AG04450 (cell line): ENCODE measurements around the gene NTN4. TPM values are rescaled to one million over a fixed set of nuclear protein-coding genes. Genes with fewer than 3 reads are reported as not detected.
"Not testable (repeated sequence)": the region's sequence is repeated elsewhere in the genome, so short reads cannot be mapped to it uniquely, and the experiment has no call there.

Source experiments
- CTCF ChIA-PET: fragments of 300-600, 350-600 bp; formaldehyde crosslinking; extraction: SDS; loops from one replicate; lab custom pipeline; 2022; ENCODE audit warnings: antibody characterized with exemption, inconsistent platforms; lab: Charles Lee
- POLR2A ChIA-PET: fragments of 350-600 bp; formaldehyde crosslinking; extraction: SDS; loops from one replicate; lab custom pipeline; 2021; ENCODE audit warnings: antibody characterized with exemption, inconsistent platforms; lab: Yijun Ruan, JAX
- DNase-seq: peaks from one replicate; pipeline ENCODE4 v3.0.0-alpha.2; 2011; ENCODE audit warnings: low read depth, low spot score
- H3K27ac ChIP-seq: one replicate; pipeline ENCODE4 v1.5.1; 2012; ENCODE audit warnings: low read depth, low read length, control low read depth
- H3K27me3 ChIP-seq: one replicate; pipeline ENCODE4 v1.6.0; 2012; ENCODE audit warnings: low read length; ENCODE audit not compliant: control insufficient read depth, insufficient read depth
- H3K4me3 ChIP-seq: 2 replicates; pipeline ENCODE4 v1.5.1; 2011; ENCODE audit warnings: mild to moderate bottlenecking, low read depth, low read length, control low read depth
- H3K9me3 ChIP-seq: 2 replicates; pipeline ENCODE4 v1.5.1; 2012; ENCODE audit warnings: low read length; ENCODE audit not compliant: control insufficient read depth, insufficient read depth
- CTCF ChIP-seq: IDR thresholded peaks from 2 replicates; pipeline ENCODE4 v1.5.1; 2011; ENCODE audit warnings: low read depth, low read length, control low read depth, inconsistent platforms
- polyA plus RNA-seq: library from polyadenylated mRNA; depleted of rRNA; stranded (reverse); fragments of >200 nt; gene quantifications from 2 replicates; pipeline ENCODE4 v1.2.3, GENCODE V29; 2011

NTN4 gene
- polyA plus RNA-seq, 1 experiment: 132 TPM

DNA sequence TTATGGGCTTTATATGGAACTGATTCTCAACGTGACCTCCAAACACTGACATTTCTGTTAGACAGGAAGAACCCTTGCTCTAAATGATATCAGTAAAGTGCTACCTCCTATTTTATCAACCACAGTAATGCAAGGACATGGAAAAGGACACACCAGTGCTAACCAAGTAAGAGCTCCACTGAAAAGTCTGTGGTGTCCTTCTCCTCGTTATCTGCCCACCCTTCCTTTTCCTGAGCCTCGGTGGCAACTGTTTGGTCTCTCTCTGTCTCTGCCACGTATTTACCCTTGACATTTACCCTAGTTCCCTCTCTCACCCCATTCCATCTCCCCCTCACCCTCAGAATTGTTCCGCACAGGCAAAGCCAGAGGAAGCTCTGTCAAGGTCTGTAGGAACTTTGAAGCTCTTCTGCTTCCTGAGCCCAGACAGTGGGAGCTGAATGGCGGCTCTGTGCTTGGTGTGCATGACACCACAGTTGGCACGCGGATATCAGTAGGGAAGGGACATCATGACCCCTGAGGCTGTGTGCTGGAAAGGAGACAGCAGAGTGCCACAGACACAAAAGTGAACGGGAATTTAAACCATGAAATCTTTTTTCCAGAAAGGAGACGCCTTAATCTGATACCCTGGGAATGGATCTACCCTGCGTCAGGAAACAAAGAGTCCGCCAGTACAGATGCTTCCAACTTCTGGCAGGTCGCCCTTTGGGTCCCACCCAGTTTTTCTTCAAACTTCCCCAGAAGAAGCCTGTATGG is 50.8 kb downstream of the NTN4 start:
- Histone ChIP-seq H3K27ac (no peak overlapping the region), H3K27me3 (no peaks in the 10 kb centered on the region), H3K4me3 (no peak overlapping the region), H3K9me3 (no peaks in the 10 kb centered on the region)
- TF ChIP-seq CTCF: no peak
- DNase-seq: no peak
- CTCF ChIA-PET: no interaction called here
- POLR2A ChIA-PET: no interaction called here

DNA sequence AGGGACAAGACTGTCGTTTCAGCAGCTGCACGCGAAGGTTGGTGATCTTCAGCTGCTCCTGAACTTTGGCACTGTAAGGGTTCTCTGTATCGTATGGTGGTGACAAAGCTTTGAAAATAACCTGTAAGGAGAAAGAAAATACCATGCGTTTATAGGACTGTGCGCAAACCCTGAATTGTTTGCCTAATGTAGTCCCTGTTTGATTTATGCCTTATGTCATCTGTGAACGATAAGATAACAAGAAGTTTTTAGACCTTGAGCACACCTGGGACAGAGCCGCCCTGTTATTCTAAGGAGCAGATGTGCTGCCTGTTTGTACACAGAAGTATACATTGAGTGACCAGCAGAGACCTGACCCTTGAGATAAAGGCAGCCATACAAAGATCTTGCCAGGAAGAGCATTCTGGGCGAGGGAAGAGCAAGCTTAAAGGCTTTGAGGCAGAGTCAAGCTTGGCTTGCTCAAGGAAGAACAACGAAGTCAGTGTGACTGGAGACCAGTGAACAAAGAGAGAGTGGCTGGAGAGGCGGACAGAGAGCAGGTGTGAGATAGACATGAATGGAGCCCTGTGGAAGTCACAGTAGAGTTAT is 52.4 kb downstream of the NTN4 start:
- no peak for TF ChIP-seq CTCF
- no peak for DNase-seq
- no peaks in the 10 kb centered on the region for H3K27me3 ChIP-seq
- H3K9me3 ChIP-seq: no peaks in the 10 kb centered on the region
- no peak overlapping the region for H3K27ac ChIP-seq
- H3K4me3 ChIP-seq: no peak overlapping the region
- POLR2A ChIA-PET: interaction anchor here (0.5 kb wide), 1 partner anchor 10 kb away, joined by 3 read pairs; no protein-coding TSS in a partner anchor
- CTCF ChIA-PET: interaction anchor here (1.2 kb wide), 1 partner anchor 163 kb away, joined by 5 read pairs; no protein-coding TSS in a partner anchor

- no peak overlapping the region for H3K4me3 ChIP-seq
- TF ChIP-seq CTCF: no peak
- POLR2A ChIA-PET: no interaction called here
- H3K9me3 ChIP-seq: no peaks in the 10 kb centered on the region
- CTCF ChIA-PET: no interaction called here
- DNase-seq: no peak
- no peak overlapping the region for H3K27ac ChIP-seq
- H3K27me3 ChIP-seq: no peaks in the 10 kb centered on the region
These were observed 53.9 kb downstream of the NTN4 start for GRCh38 chr12:95736631-95737030.

- DNase-seq, H3K27ac ChIP-seq, H3K9me3 ChIP-seq, POLR2A ChIA-PET, CTCF ChIA-PET, H3K27me3 ChIP-seq, H3K4me3 ChIP-seq: not testable (repeated sequence)
These were observed 54.8 kb downstream of the NTN4 start for GRCh38 chr12:95735728-95736127.

DNA sequence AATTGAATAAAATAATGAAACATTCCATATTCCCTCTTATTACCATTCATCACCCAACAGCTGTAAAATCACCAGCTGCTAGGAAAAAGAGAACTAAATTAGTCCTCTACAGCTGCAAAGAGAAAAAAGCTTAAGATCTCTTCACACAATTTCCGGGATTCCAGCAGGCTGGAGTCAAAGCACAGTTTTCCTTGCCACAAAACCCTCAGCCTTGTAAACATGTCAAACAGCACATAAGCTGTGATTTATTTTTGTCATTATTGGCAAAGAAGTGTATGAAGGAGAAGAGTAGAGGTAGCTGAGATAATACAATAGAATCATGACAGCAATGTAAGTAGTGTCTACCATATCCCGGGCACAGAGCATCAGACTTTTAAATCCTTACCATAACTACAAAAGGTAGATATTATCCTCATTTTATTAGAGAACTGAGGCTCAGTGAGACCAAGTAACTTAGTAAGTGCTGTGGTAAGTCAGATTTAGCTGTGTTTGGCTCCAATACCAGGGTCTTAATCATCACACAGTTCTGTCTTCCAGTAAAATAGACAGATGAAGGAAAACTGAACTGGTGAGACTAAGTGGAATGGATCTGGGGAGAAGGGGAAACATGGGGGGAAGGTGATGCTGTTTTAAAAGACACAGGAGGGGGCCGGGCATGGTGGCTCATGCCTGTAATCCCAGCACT is 57.3 kb downstream of the NTN4 start:
- TF ChIP-seq CTCF: no peak
- no peaks in the 10 kb centered on the region for H3K27me3 ChIP-seq
- H3K4me3 ChIP-seq: no peak overlapping the region
- ChIA-PET CTCF (interaction anchor here (0.7 to 1.7 kb wide), 3 partner anchors 16 to 151 kb away, joined by 3 to 4 read pairs (median 4); no protein-coding TSS in a partner anchor), POLR2A (interaction anchor here (0.7 to 1.4 kb wide), 6 partner anchors 12 to 98 kb away, joined by 3 to 6 read pairs (median 3); no protein-coding TSS in a partner anchor)
- H3K27ac ChIP-seq: peak overlapping the region; percentile 47
- no peaks in the 10 kb centered on the region for H3K9me3 ChIP-seq
- DNase-seq: peak; percentile 82
